Measurements from ENCODE around the gene CSTF2T. TPM values are rescaled to one million over a fixed set of nuclear protein-coding genes. Genes with fewer than 3 reads are reported as not detected.

Gene CSTF2T
- total RNA-seq, 1 experiment from 2014 or later = 22.4 TPM

DNA sequence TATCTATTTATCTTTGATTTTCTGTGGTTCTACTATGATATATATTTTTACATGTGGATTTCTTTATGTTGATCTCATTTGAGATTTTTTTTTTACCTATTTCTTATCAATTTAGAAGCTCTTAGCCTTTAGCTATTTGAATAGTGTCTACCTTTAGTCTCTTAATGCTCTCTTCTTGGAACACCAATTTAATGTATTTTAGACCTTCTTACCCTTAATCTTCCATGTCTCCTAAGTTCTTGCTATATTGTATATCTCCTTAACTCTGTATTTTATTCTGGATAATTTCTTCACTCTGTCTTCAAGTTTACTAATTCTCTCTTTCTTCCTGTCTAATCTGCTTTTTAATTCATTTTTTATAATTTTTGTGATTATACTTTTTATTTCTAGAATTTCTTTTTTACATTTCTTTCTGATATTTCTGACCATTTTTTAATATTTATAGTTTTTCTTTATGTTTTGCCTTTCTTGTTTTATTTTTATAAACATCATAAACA is 27.3 kb downstream of the CSTF2T start:
- intact Hi-C loops (cut with micrococcal nuclease; ENCODE audit: unreplicated experiment) = no loop called here
- Histone ChIP-seq H3K27ac (no peak overlapping the region), H3K4me1 (replicated peaks; ENCODE audit: insufficient read depth) (no peaks in the 10 kb centered on the region), H4K20me1 (ENCODE audit: insufficient read depth) (no peaks in the 10 kb centered on the region), H3K9me3 (ENCODE audit: insufficient read depth, low read depth) (no peaks in the 10 kb centered on the region), H3K4me2 (no peak overlapping the region), H3K9me2 (ENCODE audit: insufficient read depth) (no peaks in the 10 kb centered on the region), H3K27me3 (ENCODE audit: insufficient read depth, low read depth) (no peaks in the 10 kb centered on the region), H2AFZ (no peak overlapping the region), H3K4me3 (no peak overlapping the region), H3F3A (ENCODE audit: insufficient read depth, low read depth) (no peaks in the 10 kb centered on the region), H3K36me3 (ENCODE audit: low read depth) (no peaks in the 10 kb centered on the region), H3K79me2 (ENCODE audit: low read depth) (no peaks in the 10 kb centered on the region)
- ChIA-PET POLR2A (ENCODE audit: unreplicated experiment) (no interaction called here), CTCF (no interaction called here)
- no TSS peak for BruUV-seq (replicated peaks)
- DNase-seq = no peak
- TF ChIP-seq EZH2 (IDR thresholded peaks at IDR 0.05; ENCODE audit: low read depth) = no peak
- TF ChIP-seq, protein P1, sequence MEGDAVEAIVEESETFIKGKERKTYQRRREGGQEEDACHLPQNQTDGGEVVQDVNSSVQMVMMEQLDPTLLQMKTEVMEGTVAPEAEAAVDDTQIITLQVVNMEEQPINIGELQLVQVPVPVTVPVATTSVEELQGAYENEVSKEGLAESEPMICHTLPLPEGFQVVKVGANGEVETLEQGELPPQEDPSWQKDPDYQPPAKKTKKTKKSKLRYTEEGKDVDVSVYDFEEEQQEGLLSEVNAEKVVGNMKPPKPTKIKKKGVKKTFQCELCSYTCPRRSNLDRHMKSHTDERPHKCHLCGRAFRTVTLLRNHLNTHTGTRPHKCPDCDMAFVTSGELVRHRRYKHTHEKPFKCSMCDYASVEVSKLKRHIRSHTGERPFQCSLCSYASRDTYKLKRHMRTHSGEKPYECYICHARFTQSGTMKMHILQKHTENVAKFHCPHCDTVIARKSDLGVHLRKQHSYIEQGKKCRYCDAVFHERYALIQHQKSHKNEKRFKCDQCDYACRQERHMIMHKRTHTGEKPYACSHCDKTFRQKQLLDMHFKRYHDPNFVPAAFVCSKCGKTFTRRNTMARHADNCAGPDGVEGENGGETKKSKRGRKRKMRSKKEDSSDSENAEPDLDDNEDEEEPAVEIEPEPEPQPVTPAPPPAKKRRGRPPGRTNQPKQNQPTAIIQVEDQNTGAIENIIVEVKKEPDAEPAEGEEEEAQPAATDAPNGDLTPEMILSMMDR (conservative IDR thresholded peaks at IDR 0.05) = no peak

DNA sequence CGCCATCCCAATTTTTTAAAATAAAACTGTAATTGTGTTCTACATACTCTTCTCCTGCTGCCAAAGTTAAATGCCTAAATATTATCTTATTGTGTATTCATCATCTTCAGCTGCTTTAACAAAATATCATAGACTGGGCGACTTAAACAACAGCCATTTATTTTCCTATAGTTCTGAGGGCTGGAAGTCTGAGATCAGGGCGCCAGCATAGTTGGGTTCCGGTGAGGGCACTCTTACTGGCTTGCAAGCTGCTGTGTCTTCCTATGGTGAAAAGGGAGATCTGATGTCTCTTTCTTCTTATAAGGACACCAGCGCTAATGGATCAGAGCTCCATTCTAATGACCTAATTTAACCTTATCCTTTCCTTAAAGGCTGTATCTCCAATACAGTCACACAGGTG is 30.4 kb downstream of the CSTF2T start:
- intact Hi-C loops (cut with micrococcal nuclease; ENCODE audit: unreplicated experiment) = no loop called here
- H3K79me2 ChIP-seq (ENCODE audit: low read depth) = no peaks in the 10 kb centered on the region
- POLR2A ChIA-PET (ENCODE audit: unreplicated experiment) = interaction anchor here (0.5 kb wide), 1 partner anchor 22 kb away, joined by 8 read pairs; no protein-coding TSS in a partner anchor
- no peaks in the 10 kb centered on the region for H3F3A ChIP-seq (ENCODE audit: insufficient read depth, low read depth)
- no peaks in the 10 kb centered on the region for H3K9me2 ChIP-seq (ENCODE audit: insufficient read depth)
- TF ChIP-seq, protein P1 (conservative IDR thresholded peaks at IDR 0.05) = no peak
- no peak for TF ChIP-seq EZH2 (IDR thresholded peaks at IDR 0.05; ENCODE audit: low read depth)
- no peaks in the 10 kb centered on the region for H3K27me3 ChIP-seq (ENCODE audit: insufficient read depth, low read depth)
- no peak overlapping the region for H2AFZ ChIP-seq
- no peaks in the 10 kb centered on the region for H3K4me1 ChIP-seq (replicated peaks; ENCODE audit: insufficient read depth)
- no peak for DNase-seq
- H3K4me2 ChIP-seq = no peak overlapping the region
- no peaks in the 10 kb centered on the region for H4K20me1 ChIP-seq (ENCODE audit: insufficient read depth)
- H3K27ac ChIP-seq = no peak overlapping the region
- no peaks in the 10 kb centered on the region for H3K9me3 ChIP-seq (ENCODE audit: insufficient read depth, low read depth)
- BruUV-seq (replicated peaks) = no TSS peak
- H3K4me3 ChIP-seq = no peak overlapping the region
- CTCF ChIA-PET = no interaction called here
- H3K36me3 ChIP-seq (ENCODE audit: low read depth) = no peaks in the 10 kb centered on the region

DNA sequence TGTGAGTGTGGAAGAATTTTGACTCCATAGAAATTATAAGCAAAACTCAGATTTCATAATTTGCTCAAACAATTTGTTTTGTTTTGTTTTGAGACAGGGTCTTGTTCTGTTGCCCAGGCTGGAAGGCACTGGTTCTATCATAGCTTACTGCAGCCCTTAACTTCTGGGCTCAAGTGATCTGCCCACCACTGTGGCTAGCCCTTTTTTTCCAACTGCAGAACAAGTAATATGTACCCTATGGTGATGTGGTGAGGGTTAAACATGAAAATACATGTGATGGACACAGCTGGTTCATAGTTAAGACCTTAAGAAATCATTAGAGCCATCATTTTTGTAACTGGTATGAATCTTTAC is 31.1 kb downstream of the CSTF2T start:
- CTCF ChIA-PET = no interaction called here
- H3F3A ChIP-seq (ENCODE audit: insufficient read depth, low read depth) = no peaks in the 10 kb centered on the region
- BruUV-seq (replicated peaks) = no TSS peak
- DNase-seq = no peak
- no peak overlapping the region for H3K4me2 ChIP-seq
- intact Hi-C loops (cut with micrococcal nuclease; ENCODE audit: unreplicated experiment) = no loop called here
- TF ChIP-seq EZH2 (IDR thresholded peaks at IDR 0.05; ENCODE audit: low read depth) = no peak
- TF ChIP-seq, protein P1 (conservative IDR thresholded peaks at IDR 0.05) = no peak
- no peaks in the 10 kb centered on the region for H4K20me1 ChIP-seq (ENCODE audit: insufficient read depth)
- H3K27ac ChIP-seq = no peak overlapping the region
- no peak overlapping the region for H3K4me3 ChIP-seq
- H3K79me2 ChIP-seq (ENCODE audit: low read depth) = no peaks in the 10 kb centered on the region
- H2AFZ ChIP-seq = no peak overlapping the region
- no peaks in the 10 kb centered on the region for H3K9me2 ChIP-seq (ENCODE audit: insufficient read depth)
- H3K36me3 ChIP-seq (ENCODE audit: low read depth) = no peaks in the 10 kb centered on the region
- H3K27me3 ChIP-seq (ENCODE audit: insufficient read depth, low read depth) = no peaks in the 10 kb centered on the region
- no peaks in the 10 kb centered on the region for H3K9me3 ChIP-seq (ENCODE audit: insufficient read depth, low read depth)
- no peaks in the 10 kb centered on the region for H3K4me1 ChIP-seq (replicated peaks; ENCODE audit: insufficient read depth)
- POLR2A ChIA-PET (ENCODE audit: unreplicated experiment) = no interaction called here

Data from PC-9 (cell line).